Measurements from ENCODE around the gene RPS6KB2. TPM values are rescaled to one million over a fixed set of nuclear protein-coding genes. Genes with fewer than 3 reads are reported as not detected.

The RPS6KB2 gene
- total RNA-seq, 1 experiment from 2014 or later: 54.0 TPM

DNA sequence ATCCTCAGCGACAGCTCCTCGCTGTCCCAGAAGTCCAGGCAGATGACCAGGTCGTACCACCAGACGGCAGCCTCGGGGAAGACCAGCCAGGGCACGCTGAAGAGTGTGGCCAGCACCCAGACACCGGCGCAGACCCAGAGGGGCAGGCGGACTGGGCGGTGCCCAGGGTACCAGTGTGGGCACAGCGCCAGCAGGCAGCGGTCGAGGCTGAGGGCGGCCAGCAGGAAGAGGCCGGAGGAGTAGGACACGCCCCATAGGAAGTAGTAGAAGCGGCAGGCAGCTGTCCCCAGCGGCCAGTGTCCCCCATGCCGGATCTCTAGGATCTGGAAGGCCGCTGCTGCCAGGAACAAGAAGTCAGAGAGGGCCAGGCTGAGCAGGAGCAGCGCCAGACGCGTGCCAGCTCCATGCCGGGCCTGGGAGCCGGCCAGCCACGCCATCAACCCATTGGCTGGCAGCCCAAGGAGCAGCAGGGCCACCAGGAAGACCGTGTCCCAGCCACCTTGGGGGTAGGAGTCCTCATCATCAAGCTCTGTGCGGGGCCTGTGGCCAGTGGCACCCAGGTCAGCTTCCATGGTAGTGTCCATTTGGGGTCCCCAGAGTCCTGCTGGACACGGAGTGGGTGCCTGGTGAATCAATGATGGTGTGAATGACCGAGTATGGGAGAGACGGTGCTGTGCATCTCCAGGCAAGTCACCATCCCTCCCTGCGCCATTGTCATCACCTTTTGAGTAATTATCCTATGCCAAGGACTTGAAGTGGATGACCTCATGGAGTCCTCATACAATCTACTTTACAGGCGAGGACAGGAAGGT is 24.1 kb downstream of the RPS6KB2 start, which contains the start of gene GPR152:
Gene GPR152 (minus strand): TSS at position 589 of the 812 bp plus-strand sequence. CDS start 5 bp downstream, at position 584.
- Histone ChIP-seq H2AFZ (peak within 1 kb of the TSS; percentile 55), H3F3A (ENCODE audit: insufficient read depth, low read depth) (peaks cover 13% of the 10 kb centered on the region; the same call in 1 of the 2 replicates), H3K36me3 (ENCODE audit: low read depth) (no peaks in the 10 kb centered on the region), H3K4me3 (peak within 1 kb of the TSS; percentile 37; the same call in 1 of the 2 replicates), H3K27me3 (ENCODE audit: insufficient read depth, low read depth) (no peaks in the 10 kb centered on the region), H3K4me1 (replicated peaks; ENCODE audit: insufficient read depth) (no peaks in the 10 kb centered on the region), H3K79me2 (ENCODE audit: low read depth) (no peaks in the 10 kb centered on the region), H3K9me3 (ENCODE audit: insufficient read depth, low read depth) (no peaks in the 10 kb centered on the region), H3K27ac (no peak within 1 kb of the TSS), H3K4me2 (peak within 1 kb of the TSS; percentile 68), H3K9me2 (ENCODE audit: insufficient read depth) (no peaks in the 10 kb centered on the region), H4K20me1 (ENCODE audit: insufficient read depth) (no peaks in the 10 kb centered on the region)
- no peak for TF ChIP-seq EZH2 (IDR thresholded peaks at IDR 0.05; ENCODE audit: low read depth)
- TF ChIP-seq, protein P1, sequence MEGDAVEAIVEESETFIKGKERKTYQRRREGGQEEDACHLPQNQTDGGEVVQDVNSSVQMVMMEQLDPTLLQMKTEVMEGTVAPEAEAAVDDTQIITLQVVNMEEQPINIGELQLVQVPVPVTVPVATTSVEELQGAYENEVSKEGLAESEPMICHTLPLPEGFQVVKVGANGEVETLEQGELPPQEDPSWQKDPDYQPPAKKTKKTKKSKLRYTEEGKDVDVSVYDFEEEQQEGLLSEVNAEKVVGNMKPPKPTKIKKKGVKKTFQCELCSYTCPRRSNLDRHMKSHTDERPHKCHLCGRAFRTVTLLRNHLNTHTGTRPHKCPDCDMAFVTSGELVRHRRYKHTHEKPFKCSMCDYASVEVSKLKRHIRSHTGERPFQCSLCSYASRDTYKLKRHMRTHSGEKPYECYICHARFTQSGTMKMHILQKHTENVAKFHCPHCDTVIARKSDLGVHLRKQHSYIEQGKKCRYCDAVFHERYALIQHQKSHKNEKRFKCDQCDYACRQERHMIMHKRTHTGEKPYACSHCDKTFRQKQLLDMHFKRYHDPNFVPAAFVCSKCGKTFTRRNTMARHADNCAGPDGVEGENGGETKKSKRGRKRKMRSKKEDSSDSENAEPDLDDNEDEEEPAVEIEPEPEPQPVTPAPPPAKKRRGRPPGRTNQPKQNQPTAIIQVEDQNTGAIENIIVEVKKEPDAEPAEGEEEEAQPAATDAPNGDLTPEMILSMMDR (conservative IDR thresholded peaks at IDR 0.05): no peak
- POLR2A ChIA-PET (ENCODE audit: unreplicated experiment): interaction anchor here (0.6 kb wide), 1 partner anchor 747 kb away, joined by 3 read pairs; no protein-coding TSS in a partner anchor
- intact Hi-C loops (cut with micrococcal nuclease; ENCODE audit: unreplicated experiment): no loop called here
- DNase-seq: no peak
- no TSS peak for BruUV-seq (replicated peaks)
- CTCF ChIA-PET: no interaction called here

DNA sequence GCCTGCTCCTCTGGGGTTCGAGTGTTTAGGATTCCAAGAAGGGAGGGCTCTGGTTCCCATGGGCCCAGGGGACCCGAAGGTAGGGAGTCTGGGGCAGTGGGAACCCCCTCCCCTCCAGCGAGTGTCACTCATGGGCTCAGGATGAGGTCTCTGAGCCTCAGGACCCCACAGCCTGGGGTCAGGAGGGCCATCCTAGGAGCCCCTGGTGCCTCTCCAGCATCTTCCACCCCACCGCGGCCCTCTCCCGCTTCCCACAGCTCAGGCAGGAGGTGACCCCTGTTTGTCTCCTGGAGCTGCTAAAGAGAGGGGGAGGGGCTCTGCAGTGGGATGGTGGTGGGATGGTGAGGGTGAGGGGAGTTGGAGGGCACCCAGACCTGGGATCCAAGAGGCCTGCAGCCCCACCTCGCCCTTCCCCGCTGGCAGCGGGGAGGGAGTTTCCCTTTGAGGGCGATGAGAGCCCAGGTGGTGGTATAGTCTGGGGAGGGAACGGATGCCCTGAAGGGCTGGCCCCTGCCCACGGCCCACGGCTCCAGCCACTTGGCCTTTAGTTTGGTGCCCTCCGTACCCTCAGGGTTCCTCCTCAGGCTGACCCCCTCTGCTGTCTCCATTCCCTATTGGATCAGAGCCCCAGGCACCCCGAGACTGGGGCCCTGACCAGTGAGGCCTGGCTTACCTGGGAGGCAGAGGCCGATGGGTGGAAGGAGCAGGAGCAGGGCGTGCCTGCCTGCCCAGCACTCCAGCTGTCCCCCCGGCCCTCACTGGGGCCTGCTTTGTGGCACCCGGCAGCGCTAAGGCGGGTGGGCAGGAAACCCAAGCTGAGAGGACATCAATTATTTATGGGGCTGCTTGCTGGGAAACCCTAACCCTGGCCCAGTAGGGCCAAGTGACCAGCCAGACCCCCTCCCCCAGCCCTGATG is 25.8 kb downstream of the RPS6KB2 start:
- no peaks in the 10 kb centered on the region for H3K36me3 ChIP-seq (ENCODE audit: low read depth)
- intact Hi-C loops (cut with micrococcal nuclease; ENCODE audit: unreplicated experiment): no loop called here
- no peak overlapping the region for H3K4me2 ChIP-seq
- no peaks in the 10 kb centered on the region for H3K27me3 ChIP-seq (ENCODE audit: insufficient read depth, low read depth)
- DNase-seq: no peak
- ChIA-PET CTCF (no interaction called here), POLR2A (ENCODE audit: unreplicated experiment) (no interaction called here)
- no peaks in the 10 kb centered on the region for H3K9me2 ChIP-seq (ENCODE audit: insufficient read depth)
- peaks cover 11% of the 10 kb centered on the region; the same call in 1 of the 2 replicates for H3F3A ChIP-seq (ENCODE audit: insufficient read depth, low read depth)
- TF ChIP-seq EZH2 (IDR thresholded peaks at IDR 0.05; ENCODE audit: low read depth): no peak
- TF ChIP-seq, protein P1 (conservative IDR thresholded peaks at IDR 0.05): no peak
- no peak overlapping the region for H3K4me3 ChIP-seq
- no TSS peak for BruUV-seq (replicated peaks)
- no peaks in the 10 kb centered on the region for H4K20me1 ChIP-seq (ENCODE audit: insufficient read depth)
- no peak overlapping the region for H3K27ac ChIP-seq
- H2AFZ ChIP-seq: no peak overlapping the region
- no peaks in the 10 kb centered on the region for H3K9me3 ChIP-seq (ENCODE audit: insufficient read depth, low read depth)
- H3K4me1 ChIP-seq (replicated peaks; ENCODE audit: insufficient read depth): no peaks in the 10 kb centered on the region
- no peaks in the 10 kb centered on the region for H3K79me2 ChIP-seq (ENCODE audit: low read depth)

DNA sequence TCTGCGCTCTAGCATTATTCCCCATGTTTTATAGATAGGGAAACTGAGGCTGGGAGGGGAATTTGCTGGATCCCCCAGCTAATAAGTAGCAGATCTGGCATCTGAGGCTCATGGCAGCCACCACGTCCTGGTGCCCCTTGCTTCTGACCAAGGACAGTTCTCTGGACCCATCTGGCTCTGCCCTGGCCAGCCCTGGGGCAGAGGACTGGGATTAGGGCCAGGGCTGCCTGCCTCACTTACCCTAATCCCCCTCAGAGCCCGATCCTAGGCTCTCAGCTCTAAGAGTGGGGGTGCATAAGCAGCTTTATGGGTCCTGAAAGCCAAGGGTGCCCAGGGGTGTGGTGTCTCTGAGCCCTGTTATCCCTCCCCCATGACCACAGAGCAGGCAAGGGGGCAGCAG is 26.8 kb downstream of the RPS6KB2 start, which contains the start of gene CABP4:
Gene CABP4 (plus strand): TSS at position 301 of the 400 bp plus-strand sequence. CDS start 70 bp downstream, at position 371.
- peaks cover 16% of the 10 kb centered on the region for H3F3A ChIP-seq (ENCODE audit: insufficient read depth, low read depth)
- H2AFZ ChIP-seq: no peak within 1 kb of the TSS
- no peaks in the 10 kb centered on the region for H3K4me1 ChIP-seq (replicated peaks; ENCODE audit: insufficient read depth)
- no peaks in the 10 kb centered on the region for H3K36me3 ChIP-seq (ENCODE audit: low read depth)
- TF ChIP-seq, protein P1 (conservative IDR thresholded peaks at IDR 0.05): no peak
- no peak for TF ChIP-seq EZH2 (IDR thresholded peaks at IDR 0.05; ENCODE audit: low read depth)
- H3K79me2 ChIP-seq (ENCODE audit: low read depth): no peaks in the 10 kb centered on the region
- H3K27ac ChIP-seq: no peak within 1 kb of the TSS
- no peak within 1 kb of the TSS for H3K4me3 ChIP-seq
- ChIA-PET POLR2A (ENCODE audit: unreplicated experiment) (no interaction called here), CTCF (no interaction called here)
- H3K4me2 ChIP-seq: no peak within 1 kb of the TSS
- intact Hi-C loops (cut with micrococcal nuclease; ENCODE audit: unreplicated experiment): no loop called here
- no TSS peak for BruUV-seq (replicated peaks)
- DNase-seq: no peak
- no peaks in the 10 kb centered on the region for H4K20me1 ChIP-seq (ENCODE audit: insufficient read depth)
- no peaks in the 10 kb centered on the region for H3K27me3 ChIP-seq (ENCODE audit: insufficient read depth, low read depth)
- no peaks in the 10 kb centered on the region for H3K9me2 ChIP-seq (ENCODE audit: insufficient read depth)
- no peaks in the 10 kb centered on the region for H3K9me3 ChIP-seq (ENCODE audit: insufficient read depth, low read depth)

Measured in PC-9 (cell line).